Measurements from ENCODE around the gene USP3.
A peak's percentile ranks its signal among the peaks of the same experiment; 100 is the strongest.

- no peak for TF ChIP-seq POLR2A (IDR thresholded peaks at IDR 0.05)
- TF ChIP-seq POLR2AphosphoS5 (IDR thresholded peaks at IDR 0.05): peak in 1 of 4 donors; percentile 8
- TF ChIP-seq CTCF (IDR thresholded peaks at IDR 0.05): no peak
- TF ChIP-seq EP300 (IDR thresholded peaks at IDR 0.05): peak in 1 of 4 donors; percentile 5
Measured at GRCh38 chr15:63596676-63597037, 92.3 kb downstream of the USP3 start.
